WTC11 (cell line): ENCODE measurements around the gene UBE2D2.

ENCODE experiments used
- ATF2 ChIP-seq: sonication (generic); formaldehyde crosslinking; IDR thresholded peaks from 2 replicates; pipeline ENCODE4 v1.8.1; 2022; ENCODE audit warnings: low read depth, missing genetic modification reagents, borderline replicate concordance
- E2F1 ChIP-seq: sonication (generic); formaldehyde crosslinking; IDR thresholded peaks from 2 replicates; pipeline ENCODE4 v1.8.0; 2022; ENCODE audit warnings: mild to moderate bottlenecking, missing genetic modification reagents
- IRF1 ChIP-seq: sonication (generic); formaldehyde crosslinking; IDR thresholded peaks from 2 replicates; pipeline ENCODE4 v1.8.0; 2023; ENCODE audit warnings: missing genetic modification reagents
- KAT7 ChIP-seq: sonication (generic); formaldehyde crosslinking; IDR thresholded peaks from 2 replicates; pipeline ENCODE4 v1.8.1; 2023; ENCODE audit warnings: missing genetic modification reagents, mild to moderate bottlenecking, borderline replicate concordance
- MAX ChIP-seq: sonication (generic); formaldehyde crosslinking; IDR thresholded peaks from 2 replicates; pipeline ENCODE4 v1.8.0; 2022; ENCODE audit warnings: mild to moderate bottlenecking, missing genetic modification reagents
- NFYB ChIP-seq: sonication (generic); formaldehyde crosslinking; conservative IDR thresholded peaks from 2 replicates; pipeline ENCODE4 v1.8.0; 2022; ENCODE audit warnings: low read depth, missing genetic modification reagents
- SP1 ChIP-seq: sonication (generic); formaldehyde crosslinking; conservative IDR thresholded peaks from 2 replicates; pipeline ENCODE4 v1.8.1; 2022; ENCODE audit warnings: missing genetic modification reagents
- ZNF121 ChIP-seq: sonication (generic); formaldehyde crosslinking; IDR thresholded peaks from 2 replicates; pipeline ENCODE4 v1.8.0; 2023; ENCODE audit warnings: missing genetic modification reagents
- TF ChIP-seq, protein P1 (sequence below): fragments of 200-600 bp; IDR thresholded peaks from 2 replicates; pipeline ENCODE4 v1.8.0; 2022; ENCODE audit warnings: antibody characterized with exemption
- TF ChIP-seq, protein P2 (sequence below): fragments of 250-450 bp; sonication (Bioruptor Pico); IDR thresholded peaks from 2 replicates; pipeline ENCODE4 v2.1.2; 2022; ENCODE audit warnings: mild to moderate bottlenecking, moderate library complexity

DNA sequence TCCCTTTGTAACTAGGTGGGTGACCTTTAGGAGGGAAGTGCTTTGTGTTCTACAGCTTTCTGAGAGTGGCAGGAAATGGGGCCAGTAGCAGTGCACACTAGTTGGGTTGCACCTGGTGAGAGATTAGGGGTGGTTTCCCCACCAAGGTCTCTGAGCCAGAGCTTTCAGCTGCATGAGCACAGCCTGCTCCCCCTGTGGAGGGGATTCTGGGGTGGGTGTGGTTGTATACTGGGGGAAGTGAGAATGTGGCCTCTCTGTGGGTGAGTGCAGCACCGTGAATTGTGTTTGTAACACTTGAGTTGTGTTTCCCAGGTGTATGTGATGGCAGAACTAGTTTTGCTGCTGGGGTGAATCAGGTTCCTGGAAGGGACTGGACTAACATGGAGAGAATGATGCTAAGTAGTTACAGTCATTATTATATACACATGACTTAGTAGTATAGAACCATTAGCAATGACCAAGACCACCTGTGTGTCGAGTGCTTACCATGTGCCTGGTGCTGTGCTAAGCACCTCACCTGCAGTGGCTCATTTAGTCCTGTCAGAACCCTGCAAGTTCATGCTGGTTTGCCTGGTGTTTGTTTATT lies 75.2 kb downstream of the UBE2D2 start:
- TF ChIP-seq, protein P1, sequence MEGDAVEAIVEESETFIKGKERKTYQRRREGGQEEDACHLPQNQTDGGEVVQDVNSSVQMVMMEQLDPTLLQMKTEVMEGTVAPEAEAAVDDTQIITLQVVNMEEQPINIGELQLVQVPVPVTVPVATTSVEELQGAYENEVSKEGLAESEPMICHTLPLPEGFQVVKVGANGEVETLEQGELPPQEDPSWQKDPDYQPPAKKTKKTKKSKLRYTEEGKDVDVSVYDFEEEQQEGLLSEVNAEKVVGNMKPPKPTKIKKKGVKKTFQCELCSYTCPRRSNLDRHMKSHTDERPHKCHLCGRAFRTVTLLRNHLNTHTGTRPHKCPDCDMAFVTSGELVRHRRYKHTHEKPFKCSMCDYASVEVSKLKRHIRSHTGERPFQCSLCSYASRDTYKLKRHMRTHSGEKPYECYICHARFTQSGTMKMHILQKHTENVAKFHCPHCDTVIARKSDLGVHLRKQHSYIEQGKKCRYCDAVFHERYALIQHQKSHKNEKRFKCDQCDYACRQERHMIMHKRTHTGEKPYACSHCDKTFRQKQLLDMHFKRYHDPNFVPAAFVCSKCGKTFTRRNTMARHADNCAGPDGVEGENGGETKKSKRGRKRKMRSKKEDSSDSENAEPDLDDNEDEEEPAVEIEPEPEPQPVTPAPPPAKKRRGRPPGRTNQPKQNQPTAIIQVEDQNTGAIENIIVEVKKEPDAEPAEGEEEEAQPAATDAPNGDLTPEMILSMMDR: no peak
- TF ChIP-seq KAT7 (CRISPR knock-in tag): no peak
- no peak; the same call in 1 of the 2 replicates for TF ChIP-seq MAX (CRISPR knock-in tag)
- TF ChIP-seq, protein P2, sequence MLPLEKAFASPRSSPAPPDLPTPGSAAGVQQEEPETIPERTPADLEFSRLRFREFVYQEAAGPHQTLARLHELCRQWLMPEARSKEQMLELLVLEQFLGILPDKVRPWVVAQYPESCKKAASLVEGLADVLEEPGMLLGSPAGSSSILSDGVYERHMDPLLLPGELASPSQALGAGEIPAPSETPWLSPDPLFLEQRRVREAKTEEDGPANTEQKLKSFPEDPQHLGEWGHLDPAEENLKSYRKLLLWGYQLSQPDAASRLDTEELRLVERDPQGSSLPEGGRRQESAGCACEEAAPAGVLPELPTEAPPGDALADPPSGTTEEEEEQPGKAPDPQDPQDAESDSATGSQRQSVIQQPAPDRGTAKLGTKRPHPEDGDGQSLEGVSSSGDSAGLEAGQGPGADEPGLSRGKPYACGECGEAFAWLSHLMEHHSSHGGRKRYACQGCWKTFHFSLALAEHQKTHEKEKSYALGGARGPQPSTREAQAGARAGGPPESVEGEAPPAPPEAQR: no peak
- TF ChIP-seq ATF2 (CRISPR knock-in tag): no peak
- no peak for TF ChIP-seq IRF1 (CRISPR knock-in tag)
- TF ChIP-seq SP1: no peak
- no peak for TF ChIP-seq E2F1 (CRISPR knock-in tag)
- TF ChIP-seq ZNF121 (CRISPR knock-in tag): no peak
- TF ChIP-seq NFYB (CRISPR knock-in tag): no peak
